Peyer's patch (tissue), 4 donors: ENCODE data around the gene CETN3.

Experiments used
- CTCF ChIP-seq, 6 experiments: fragments of 450-650 bp in 4 of 6; fragments of 200-600 bp in 2 of 6; sonication (generic) in 1 of 6; IDR thresholded peaks; one replicate each; pipeline ENCODE4 v1.5.1; 2017 to 2019; ENCODE audit warnings: antibody characterized with exemption in 6 of 6, mild to moderate bottlenecking in 3 of 6, moderate library complexity in 1 of 6
- POLR2A ChIP-seq, 2 donors: fragments of 450-650 bp; IDR thresholded peaks; one replicate each; pipeline ENCODE4 v1.5.1; 2017; ENCODE audit warnings: antibody characterized with exemption in 2 of 2, mild to moderate bottlenecking in 2 of 2, moderate library complexity in 2 of 2

GRCh38 chr5:90446961-90447360 lies 37.4 kb upstream of the CETN3 start:
- TF ChIP-seq CTCF (IDR thresholded peaks at IDR 0.05) (no peak), POLR2A (IDR thresholded peaks at IDR 0.05) (no peak)
